HG03342 (cell line): ENCODE measurements around the gene MDK.
A peak's percentile ranks its signal among the peaks of the same experiment; 100 is the strongest.

Source experiments
- ATAC-seq: cut with Tn5 transposase; IDR thresholded peaks from one replicate; pipeline ENCODE4 v1.9.1; 2021; ENCODE audit warnings: mild to moderate bottlenecking, moderate library complexity; ENCODE audit not compliant: unreplicated experiment

The MDK gene

GRCh38 chr11:46381048-46381818 is at the start of gene MDK:
MDK (plus strand) TSS chr11:46381669; CDS start chr11:46382058, 389 bp downstream.
- no peak for ATAC-seq

- no peak for ATAC-seq
These were observed 49.3 kb upstream of the MDK start for GRCh38 chr11:46332093-46332567.

GRCh38 chr11:46332568-46333393 is 48.7 kb upstream of the MDK start:
- ATAC-seq = no peak

- no peak for ATAC-seq
These were observed 48.0 kb upstream of the MDK start for GRCh38 chr11:46333394-46333947.

GRCh38 chr11:46334211-46334610 is 47.3 kb upstream of the MDK start:
- no peak for ATAC-seq

- no peak for ATAC-seq
These were observed 46.2 kb upstream of the MDK start for GRCh38 chr11:46335271-46335670.

- ATAC-seq = no peak
These were observed 45.4 kb upstream of the MDK start for GRCh38 chr11:46335890-46336562.

- no peak for ATAC-seq
These were observed 44.8 kb upstream of the MDK start for GRCh38 chr11:46336563-46337180.

- ATAC-seq = no peak
These were observed 43.7 kb upstream of the MDK start for GRCh38 chr11:46337626-46338345.

GRCh38 chr11:46338636-46338987 is 42.9 kb upstream of the MDK start:
- no peak for ATAC-seq

- ATAC-seq = no peak
These were observed 42.3 kb upstream of the MDK start for GRCh38 chr11:46338988-46339666.

- ATAC-seq = no peak
These were observed 41.7 kb upstream of the MDK start for GRCh38 chr11:46339816-46340215.

GRCh38 chr11:46341454-46341853 is 40.0 kb upstream of the MDK start:
- no peak for ATAC-seq

GRCh38 chr11:46342239-46342638 is 39.2 kb upstream of the MDK start:
- no peak for ATAC-seq

GRCh38 chr11:46343520-46343919 is 37.9 kb upstream of the MDK start:
- no peak for ATAC-seq

- ATAC-seq = no peak
These were observed 36.3 kb upstream of the MDK start for GRCh38 chr11:46345131-46345597.

GRCh38 chr11:46345881-46346484 is 35.5 kb upstream of the MDK start:
- ATAC-seq = no peak

- peak; percentile 69 for ATAC-seq
These were observed 34.4 kb upstream of the MDK start, which contains the start of gene DGKZ for GRCh38 chr11:46346886-46347636. DGKZ (plus strand) TSS chr11:46347463; CDS start chr11:46347660, 197 bp downstream.
